HUDEP-2 (cell line): ENCODE results near the gene EMP2.

Experiments used
- DNase-seq, 76 experiments: peaks; one replicate each; lab custom pipeline; 2025; ENCODE audit not compliant: unreplicated experiment in 76 of 76; lab: John Stamatoyannopoulos, UW

EMP2 gene

GRCh38 chr16:10579965-10580882 is at the start of gene EMP2:
Gene EMP2, minus strand, starts transcription at chr16:10580598. Its CDS starts 32,981 bp downstream, at chr16:10547617.
- DNase-seq: peak in 46 of 76 experiments; percentile 4 to 65 (median 34)

DNA sequence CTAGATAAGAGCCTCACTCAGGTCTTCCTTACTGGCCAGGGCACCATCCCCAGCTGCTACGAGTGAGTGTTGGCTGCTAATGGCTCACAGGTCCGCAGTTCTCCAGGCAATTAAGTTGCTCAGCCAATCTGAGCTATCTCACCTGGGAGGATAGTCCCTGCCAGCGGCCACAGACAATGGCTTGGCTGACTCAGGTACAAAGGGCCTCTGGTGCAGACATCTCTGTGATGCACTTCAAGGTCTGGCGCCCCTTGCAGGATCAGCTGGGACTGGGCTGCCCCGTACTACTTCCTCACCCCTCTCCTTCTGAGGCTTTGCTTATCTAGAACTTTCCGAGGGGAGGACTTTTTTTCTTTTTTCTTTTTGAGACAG is 49.2 kb upstream of the EMP2 start:
- no peak for DNase-seq

DNA sequence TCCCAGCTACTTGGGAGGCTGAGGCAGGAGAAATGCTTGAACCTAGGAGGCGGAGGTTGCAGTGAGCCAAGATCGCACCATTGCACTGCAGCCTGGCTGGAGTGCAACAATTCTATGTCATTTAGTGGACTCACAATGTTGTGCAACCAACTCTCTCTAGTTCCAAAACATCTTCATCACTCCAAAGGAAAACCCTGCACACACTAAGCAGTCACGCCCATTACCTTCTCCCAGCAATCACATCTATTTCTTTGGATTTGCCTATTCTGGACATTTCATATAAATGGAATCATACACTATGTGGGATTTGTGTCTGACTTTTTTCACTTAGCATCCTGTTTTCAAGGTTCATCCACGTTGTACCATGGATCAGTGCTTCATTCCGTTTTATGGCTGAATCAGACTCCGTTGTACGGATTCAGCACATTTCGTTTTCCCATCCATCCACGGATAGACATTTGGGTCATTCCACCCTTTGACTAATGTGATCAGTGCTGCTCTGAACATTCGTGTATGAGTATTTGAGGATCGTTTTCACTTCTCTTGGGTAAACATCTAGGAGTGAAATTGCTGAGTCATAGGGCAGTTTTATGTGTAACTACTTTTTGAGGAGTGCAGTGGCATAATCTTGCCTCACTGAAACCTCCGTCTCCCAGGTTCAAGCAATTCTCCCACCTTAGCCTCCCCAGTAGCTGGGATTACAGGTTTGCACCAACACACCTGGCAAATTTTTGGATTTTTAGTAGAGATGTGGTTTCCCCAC is 45.4 kb upstream of the EMP2 start:
- DNase-seq: peak in 1 of 76 experiments; percentile 41

GRCh38 chr16:10624527-10624926 is 44.1 kb upstream of the EMP2 start:
- DNase-seq: no peak

DNA sequence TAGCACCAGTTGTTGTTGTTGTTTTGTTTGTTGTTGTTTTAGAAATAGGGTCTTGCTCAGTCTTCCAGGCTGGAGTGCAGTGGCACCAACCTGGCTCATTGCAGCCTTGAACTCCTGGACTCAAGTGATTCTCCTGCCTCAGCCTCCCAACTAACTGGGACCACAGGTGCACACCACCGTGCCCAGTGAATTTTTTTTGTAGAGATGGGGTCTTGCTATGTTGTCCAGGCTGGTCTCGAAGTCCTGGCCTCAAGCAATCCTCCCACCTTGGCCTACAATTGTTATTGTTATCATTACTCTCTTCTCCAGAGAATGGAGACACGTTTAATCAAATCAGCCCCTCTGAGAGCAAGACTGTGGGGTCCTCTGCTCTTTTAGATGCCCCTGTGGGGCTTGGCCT is 42.7 kb upstream of the EMP2 start:
- no peak for DNase-seq

DNA sequence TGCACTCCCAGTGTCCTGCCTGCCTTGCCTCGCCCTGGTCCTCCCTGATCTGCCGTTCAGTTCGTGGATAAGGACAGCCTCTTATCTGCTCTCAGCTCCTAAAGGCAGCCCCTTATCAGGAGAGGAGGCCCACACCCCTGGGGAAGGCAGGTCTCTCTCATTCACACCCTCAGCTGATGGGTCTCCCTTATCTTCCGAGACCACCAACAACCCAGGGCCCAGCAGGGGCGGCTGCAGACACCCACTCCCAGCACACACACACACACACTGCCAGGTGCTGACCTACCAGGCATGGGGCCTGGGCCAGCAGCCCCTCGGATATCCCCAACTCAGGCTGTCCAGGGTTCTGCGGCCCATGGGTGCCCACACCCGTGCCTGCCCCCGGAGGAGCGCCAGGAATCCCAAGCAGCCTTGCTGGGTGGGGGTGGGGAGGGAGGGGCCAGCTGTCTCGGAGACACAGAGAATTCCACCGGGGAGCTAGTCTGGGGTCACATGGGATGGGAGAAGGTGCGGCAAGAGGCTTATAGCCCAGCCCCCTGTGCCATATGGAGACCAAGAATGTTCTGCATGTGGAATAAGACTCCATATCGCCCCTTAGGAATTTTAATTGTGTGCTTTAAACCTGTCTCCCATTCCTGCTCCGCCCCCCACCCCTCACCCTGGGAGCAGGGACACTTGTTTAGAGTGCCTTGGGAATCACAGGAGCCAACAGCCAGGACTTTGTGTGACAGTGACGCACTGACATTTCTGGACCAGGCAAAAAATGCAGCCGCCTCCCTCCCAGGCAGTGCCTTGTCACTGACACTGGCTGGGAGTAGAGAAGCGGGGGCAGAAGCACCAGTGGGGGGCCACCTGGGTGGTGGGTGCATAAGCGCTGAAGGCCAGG is 41.9 kb upstream of the EMP2 start:
- DNase-seq: peak in 68 of 76 experiments; percentile 9 to 76 (median 52)

DNA sequence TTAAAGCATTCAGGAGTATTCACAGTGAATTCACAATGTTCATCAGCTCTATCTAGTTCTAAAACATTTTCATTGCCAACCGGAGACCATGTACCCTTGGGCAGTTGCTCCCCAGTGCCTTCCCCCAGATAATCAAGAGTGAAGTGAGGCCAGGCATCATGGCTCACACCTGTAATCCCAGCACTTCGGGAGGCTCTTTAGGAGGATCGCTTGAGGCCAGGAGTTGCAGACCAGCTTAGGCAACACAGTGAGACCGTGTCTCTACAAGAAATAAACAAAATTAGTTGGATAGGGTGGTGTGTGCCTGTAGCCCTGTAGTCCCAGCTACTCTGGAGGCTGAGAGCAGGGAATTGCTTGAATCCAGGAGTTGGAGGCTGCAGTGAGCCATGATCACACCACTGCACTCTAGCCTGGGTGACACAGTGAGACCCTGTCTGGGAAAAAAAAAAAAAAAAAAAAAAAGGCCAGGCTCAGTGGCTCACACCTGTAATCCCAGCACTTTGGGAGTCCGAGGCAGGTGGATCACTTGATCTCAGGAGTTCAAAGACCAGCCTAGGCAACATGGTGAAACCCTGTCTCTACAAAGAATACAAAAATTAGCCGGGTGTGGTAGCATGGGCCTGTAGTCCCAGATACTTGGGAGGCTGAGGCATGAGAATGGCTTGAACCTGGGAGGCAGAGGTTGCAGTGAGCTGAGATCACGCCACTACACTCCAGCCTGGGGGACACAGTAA is 41.0 kb upstream of the EMP2 start:
- peak in 6 of 76 experiments; percentile 21 to 55 (median 46) for DNase-seq

- DNase-seq: no peak
Observed at GRCh38 chr16:10620120-10620519, 39.7 kb upstream of the EMP2 start.

GRCh38 chr16:10619271-10619849 is 39.0 kb upstream of the EMP2 start:
- DNase-seq: peak in 75 of 76 experiments; percentile 28 to 92 (median 78)

DNA sequence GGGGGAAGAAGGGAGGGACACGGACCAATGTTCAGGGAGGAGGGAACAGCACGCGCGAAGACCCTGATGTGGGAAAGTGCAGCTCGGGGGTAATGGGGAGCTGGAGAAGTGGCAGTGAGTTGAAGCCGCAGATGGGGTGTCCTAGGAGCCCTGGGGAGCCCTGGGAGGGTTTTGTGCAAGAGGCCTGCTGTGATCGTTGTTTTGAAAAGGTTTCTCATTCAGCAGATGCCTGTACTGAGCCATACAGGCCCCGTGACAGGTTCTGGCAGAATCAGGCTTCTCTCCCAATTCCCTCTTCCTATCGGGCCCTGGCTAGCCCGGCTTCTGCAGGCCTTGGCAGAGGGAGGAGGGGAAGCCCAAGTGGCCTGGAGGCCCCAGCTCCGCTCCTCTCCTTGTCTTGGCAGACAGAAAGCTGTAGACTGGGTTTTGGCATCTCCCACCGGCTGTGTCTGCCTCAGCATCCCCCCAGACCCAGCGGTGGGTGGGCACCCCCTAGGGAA is 38.4 kb upstream of the EMP2 start:
- peak in 2 of 76 experiments; percentile 27 to 31 for DNase-seq

DNA sequence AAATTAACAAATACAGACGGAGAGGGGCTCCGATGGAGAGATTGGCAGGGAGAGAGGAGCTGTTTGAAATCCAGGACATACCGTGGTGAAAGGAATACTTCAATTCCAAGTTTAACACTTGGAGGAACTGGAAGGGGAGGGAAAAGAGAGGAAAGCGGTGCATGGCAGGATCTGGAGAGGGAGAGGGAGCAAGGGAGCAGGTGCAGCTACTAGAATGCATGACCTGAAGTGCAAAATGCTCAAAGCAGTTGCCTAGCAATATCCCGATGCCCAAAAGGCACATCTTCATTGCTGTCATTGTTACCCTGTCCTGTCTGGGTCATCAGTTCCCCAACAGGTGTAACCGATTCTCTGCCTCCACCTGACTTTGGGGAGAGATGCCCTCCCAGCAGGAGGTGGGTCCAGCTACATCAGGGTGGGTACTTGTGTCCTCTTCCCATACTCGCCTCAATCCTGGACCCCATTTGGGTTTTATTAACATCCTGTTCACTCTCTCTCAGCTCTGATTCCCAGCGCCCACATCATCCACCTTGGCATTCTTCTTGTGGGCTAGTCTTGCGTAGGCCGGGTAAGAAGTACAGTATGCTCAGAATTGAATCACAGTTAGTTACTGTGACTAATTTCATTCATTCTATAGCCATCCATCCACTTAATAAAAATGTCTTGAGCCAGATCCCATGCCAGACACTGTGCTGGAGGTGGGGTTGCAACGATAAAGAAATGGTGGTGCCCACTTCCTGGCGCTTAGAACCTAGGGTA is 37.4 kb upstream of the EMP2 start:
- no peak for DNase-seq

GRCh38 chr16:10616756-10617640 is 36.6 kb upstream of the EMP2 start:
- peak in 62 of 76 experiments; percentile 12 to 85 (median 60) for DNase-seq

DNA sequence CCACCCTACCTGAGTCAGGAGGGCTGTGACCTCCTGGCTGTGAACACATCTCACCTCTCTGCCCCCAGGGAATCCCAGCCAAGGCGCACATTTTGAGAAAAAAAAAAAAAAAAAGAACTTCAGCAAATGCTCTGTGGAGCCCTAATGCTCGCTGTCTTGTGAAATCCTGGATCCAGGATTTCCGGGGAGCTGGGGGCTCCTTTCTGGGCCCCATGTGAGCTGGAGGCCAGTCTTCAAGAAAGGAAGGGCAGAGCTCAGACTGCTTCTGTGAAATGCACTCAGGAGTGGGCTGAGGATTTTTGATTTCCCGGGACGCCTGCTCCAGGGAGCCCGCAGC is 36.0 kb upstream of the EMP2 start:
- no peak for DNase-seq

- no peak for DNase-seq
Observed at GRCh38 chr16:10614685-10615084, 34.3 kb upstream of the EMP2 start.

DNA sequence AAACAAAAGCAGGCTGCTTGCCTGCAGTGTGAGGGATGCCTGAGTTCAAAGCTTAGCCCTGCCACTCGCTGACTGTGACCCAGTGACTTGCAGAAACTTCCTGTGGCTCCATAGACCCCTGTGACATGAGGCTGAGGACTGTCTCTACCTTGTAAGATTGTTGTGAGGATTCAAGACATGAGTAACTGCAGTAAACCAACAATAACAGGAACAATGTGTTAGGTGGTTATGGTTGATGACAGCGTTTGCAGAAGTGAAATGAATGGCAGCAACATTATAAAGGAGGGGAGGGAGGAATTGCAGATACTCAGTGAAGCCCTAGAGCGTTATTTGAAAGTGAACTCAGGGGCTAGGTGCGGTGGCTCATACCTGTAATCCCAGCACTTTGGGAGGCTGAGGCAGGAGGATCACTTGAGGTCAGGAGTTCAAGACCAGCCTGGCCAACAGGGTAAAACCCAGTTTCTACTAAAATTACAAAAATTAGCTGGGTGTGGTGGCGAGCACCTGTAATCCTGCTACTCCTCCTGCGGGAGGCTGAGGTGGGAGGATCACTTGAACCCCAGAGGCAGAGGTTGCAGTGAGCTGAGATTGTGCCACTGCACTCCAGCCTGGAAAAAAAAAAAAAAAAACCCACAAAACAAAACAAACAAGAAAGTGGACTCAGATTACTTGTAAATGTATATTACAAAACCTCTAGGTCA is 33.5 kb upstream of the EMP2 start:
- DNase-seq: no peak

DNA sequence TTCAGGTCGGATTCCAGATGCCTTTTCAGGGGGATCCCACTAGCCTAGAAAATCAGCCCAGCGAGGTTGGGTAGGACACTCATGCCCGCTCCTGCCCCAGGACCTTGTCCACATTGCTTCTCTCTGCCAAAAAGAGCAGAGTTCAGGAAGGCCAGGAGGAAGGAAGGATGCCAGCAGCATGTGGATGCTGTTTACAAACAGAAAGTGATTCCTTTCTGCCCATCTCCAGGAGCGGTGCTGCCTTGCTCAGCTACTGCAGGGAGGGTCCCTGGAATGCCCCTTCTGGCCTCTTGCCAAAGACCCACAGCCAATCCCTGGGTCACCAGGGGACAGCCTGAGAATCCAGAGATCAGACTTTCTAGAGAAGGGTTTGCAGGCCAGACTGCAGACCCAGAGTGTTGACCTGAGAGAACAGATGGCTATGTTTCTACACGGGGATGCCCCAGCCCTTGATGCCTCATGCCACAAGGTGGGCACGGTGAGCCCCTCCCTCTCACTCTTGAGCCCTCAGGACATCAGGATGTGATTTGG is 32.3 kb upstream of the EMP2 start:
- no peak for DNase-seq

GRCh38 chr16:10611825-10612342 is 31.5 kb upstream of the EMP2 start:
- DNase-seq: no peak
